ENCODE results near the gene TSSK3. TPM values are rescaled to one million over a fixed set of nuclear protein-coding genes. Genes with fewer than 3 reads are reported as not detected.

Gene TSSK3
- total RNA-seq, 4 donors from 2014 or later, result 1.8 TPM; not detected in 3

- H3K36me3 ChIP-seq, result peaks cover 0 to 95% of the 10 kb centered on the region in 2 donors
- H3K27ac ChIP-seq, result no peak overlapping the region
- DNase-seq (no peak), ATAC-seq (no peak)
- no peaks in the 10 kb centered on the region for H3K9me3 ChIP-seq
- no peaks in the 10 kb centered on the region for H3K27me3 ChIP-seq
- in situ Hi-C loops (cut with MboI; ENCODE audit: low sequenced_read_pairs in 4 of 4), result no loop called here
- no peak overlapping the region for H3K4me3 ChIP-seq
- no peaks in the 10 kb centered on the region for H3K4me1 ChIP-seq
- intact Hi-C loops (cut with DNase I; ENCODE audit: low total_unique reads), result no loop called here
- no peak for TF ChIP-seq POLR2A (IDR thresholded peaks at IDR 0.05)
- TF ChIP-seq, protein P1, sequence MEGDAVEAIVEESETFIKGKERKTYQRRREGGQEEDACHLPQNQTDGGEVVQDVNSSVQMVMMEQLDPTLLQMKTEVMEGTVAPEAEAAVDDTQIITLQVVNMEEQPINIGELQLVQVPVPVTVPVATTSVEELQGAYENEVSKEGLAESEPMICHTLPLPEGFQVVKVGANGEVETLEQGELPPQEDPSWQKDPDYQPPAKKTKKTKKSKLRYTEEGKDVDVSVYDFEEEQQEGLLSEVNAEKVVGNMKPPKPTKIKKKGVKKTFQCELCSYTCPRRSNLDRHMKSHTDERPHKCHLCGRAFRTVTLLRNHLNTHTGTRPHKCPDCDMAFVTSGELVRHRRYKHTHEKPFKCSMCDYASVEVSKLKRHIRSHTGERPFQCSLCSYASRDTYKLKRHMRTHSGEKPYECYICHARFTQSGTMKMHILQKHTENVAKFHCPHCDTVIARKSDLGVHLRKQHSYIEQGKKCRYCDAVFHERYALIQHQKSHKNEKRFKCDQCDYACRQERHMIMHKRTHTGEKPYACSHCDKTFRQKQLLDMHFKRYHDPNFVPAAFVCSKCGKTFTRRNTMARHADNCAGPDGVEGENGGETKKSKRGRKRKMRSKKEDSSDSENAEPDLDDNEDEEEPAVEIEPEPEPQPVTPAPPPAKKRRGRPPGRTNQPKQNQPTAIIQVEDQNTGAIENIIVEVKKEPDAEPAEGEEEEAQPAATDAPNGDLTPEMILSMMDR (IDR thresholded peaks at IDR 0.05 in 4 of 5, conservative IDR thresholded peaks at IDR 0.05 in 1 of 5), result no peak
These were observed 9.9 kb downstream of the TSSK3 start for GRCh38 chr1:32372149-32372756.

DNA sequence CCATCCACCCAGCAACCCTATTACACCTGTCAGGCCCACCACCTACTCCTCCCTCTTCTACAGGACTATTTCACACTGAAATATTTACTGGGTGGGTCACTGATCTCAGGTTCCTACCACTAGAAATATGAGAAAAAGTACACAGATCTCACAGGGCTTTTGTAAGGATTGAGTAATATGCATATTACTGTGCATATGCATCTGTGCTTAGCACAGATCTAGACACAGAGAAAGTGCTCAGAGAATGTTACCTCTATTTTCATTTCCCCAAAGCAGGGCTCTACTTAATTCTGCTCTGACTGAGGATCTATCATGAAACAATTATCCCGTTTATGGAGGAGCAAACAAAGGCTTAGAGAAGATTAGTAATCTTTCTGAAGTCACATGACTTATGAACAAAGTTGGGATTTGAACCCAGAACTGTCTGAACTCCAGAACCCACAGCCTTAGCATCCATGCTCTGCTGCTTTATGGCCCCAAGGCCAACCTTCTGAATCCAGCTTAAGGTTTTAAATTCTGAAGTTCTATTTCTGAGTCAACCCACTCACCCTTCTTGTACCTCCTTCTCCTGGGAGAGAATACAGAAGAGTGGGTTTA lies 11.8 kb downstream of the TSSK3 start:
- no peaks in the 10 kb centered on the region for H3K4me1 ChIP-seq
- TF ChIP-seq, protein P1 (IDR thresholded peaks at IDR 0.05 in 4 of 5, conservative IDR thresholded peaks at IDR 0.05 in 1 of 5), result no peak
- TF ChIP-seq POLR2A (IDR thresholded peaks at IDR 0.05), result no peak
- intact Hi-C loops (cut with DNase I; ENCODE audit: low total_unique reads) (no loop called here), in situ Hi-C loops (cut with MboI; ENCODE audit: low sequenced_read_pairs in 4 of 4) (no loop called here)
- no peak overlapping the region for H3K4me3 ChIP-seq
- H3K9me3 ChIP-seq, result no peaks in the 10 kb centered on the region
- no peak for ATAC-seq
- no peak overlapping the region for H3K27ac ChIP-seq
- no peak for DNase-seq
- no peaks in the 10 kb centered on the region for H3K27me3 ChIP-seq
- peaks cover 0 to 95% of the 10 kb centered on the region in 2 donors for H3K36me3 ChIP-seq

DNA sequence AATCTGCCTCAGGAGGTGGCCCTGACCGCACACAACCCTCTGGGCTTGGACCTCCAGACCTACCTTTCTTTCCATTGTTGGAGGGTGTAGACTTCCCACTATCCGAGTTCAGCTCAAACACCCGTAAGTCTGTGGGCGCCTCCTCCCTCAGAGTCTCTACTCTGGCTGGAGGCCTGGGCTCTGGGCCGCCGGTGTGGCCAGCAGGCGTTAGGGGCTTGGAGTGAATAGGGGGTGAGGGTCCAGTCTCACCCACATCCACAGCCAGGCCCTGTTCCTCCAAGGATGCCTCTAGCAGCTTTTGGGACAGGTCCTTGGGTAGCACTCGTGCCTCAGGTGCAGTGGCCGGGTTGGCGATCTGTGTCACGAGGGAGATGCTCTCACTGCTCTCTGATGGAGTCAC lies 13.9 kb downstream of the TSSK3 start:
- in situ Hi-C loops (cut with MboI; ENCODE audit: low sequenced_read_pairs in 4 of 4) (no loop called here), intact Hi-C loops (cut with DNase I; ENCODE audit: low total_unique reads) (no loop called here)
- Histone ChIP-seq H3K27me3 (no peaks in the 10 kb centered on the region), H3K27ac (no peak overlapping the region), H3K36me3 (peaks cover 0 to 98% of the 10 kb centered on the region in 2 donors), H3K9me3 (no peaks in the 10 kb centered on the region), H3K4me1 (no peaks in the 10 kb centered on the region), H3K4me3 (no peak overlapping the region)
- TF ChIP-seq, protein P1 (IDR thresholded peaks at IDR 0.05 in 4 of 5, conservative IDR thresholded peaks at IDR 0.05 in 1 of 5), result no peak
- no peak for TF ChIP-seq POLR2A (IDR thresholded peaks at IDR 0.05)
- no peak for DNase-seq
- no peak for ATAC-seq

DNA sequence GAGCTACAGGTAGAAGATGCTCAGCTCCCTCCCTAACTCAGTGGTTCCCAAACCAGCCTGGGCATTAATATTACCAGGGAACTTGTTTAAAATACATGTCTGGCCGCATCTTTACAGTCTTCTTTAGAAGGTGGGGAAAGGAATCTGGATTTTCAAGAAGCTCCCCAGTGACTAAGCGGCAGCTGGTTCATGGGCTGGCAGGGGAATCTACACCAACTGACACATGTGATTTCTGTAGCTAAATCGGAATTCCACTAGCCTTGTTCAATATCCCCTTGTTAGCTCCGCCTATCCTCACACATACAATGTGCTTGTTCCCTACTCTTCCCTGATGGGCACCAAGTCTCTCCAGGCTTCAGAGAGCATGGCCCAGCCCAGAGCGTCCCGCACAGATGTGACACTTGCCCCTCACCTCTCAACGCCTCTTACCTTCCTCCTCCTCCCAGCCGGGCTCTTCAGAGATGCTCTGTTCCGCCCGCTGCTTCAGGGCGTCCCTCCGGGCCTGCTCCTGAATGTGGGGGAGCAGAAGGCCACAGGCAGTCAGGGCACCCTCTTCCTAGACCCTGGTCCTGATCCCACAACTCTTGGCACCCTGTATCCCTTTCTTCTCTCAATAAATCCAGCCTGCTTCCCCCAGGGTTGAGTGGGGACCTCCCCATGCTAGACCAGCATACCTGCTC lies 15.3 kb downstream of the TSSK3 start:
- in situ Hi-C loops (cut with MboI; ENCODE audit: low sequenced_read_pairs in 4 of 4), result no loop called here

More for the DNA sequence above, 15.3 kb downstream of the TSSK3 start:
- Histone ChIP-seq H3K36me3 (peaks cover 0 to 100% of the 10 kb centered on the region in 2 donors), H3K27me3 (no peaks in the 10 kb centered on the region), H3K9me3 (no peaks in the 10 kb centered on the region), H3K4me3 (no peak overlapping the region), H3K27ac (no peak overlapping the region), H3K4me1 (no peaks in the 10 kb centered on the region)
- DNase-seq (no peak), ATAC-seq (no peak)
- no peak for TF ChIP-seq POLR2A (IDR thresholded peaks at IDR 0.05)
- TF ChIP-seq, protein P1 (IDR thresholded peaks at IDR 0.05 in 4 of 5, conservative IDR thresholded peaks at IDR 0.05 in 1 of 5), result no peak
- intact Hi-C loops (cut with DNase I; ENCODE audit: low total_unique reads), result no loop called here

Data from gastrocnemius medialis (tissue), 4 donors.